Ramos (cell line): ENCODE results near the gene NEU2.
"Not testable (repeated sequence)": the region's sequence is repeated elsewhere in the genome, so short reads cannot be mapped to it uniquely, and the experiment has no call there.

Experiments used
- in situ Hi-C: fragments of 300-500 bp; cut with MboI; formaldehyde crosslinking; loops from one replicate; pipeline ENCODE4 v1.14.3; 2022; ENCODE audit warnings: low sequenced_read_pairs; ENCODE audit not compliant: unreplicated experiment

The NEU2 gene

GRCh38 chr2:233009661-233010060 lies 22.8 kb upstream of the NEU2 start:
- in situ Hi-C loops, result no loop called here

GRCh38 chr2:233010569-233011267 lies 21.8 kb upstream of the NEU2 start:
- in situ Hi-C loops, result no loop called here

GRCh38 chr2:233011268-233011650 lies 21.2 kb upstream of the NEU2 start:
- in situ Hi-C loops, result no loop called here

GRCh38 chr2:233011702-233012131 lies 20.8 kb upstream of the NEU2 start:
- in situ Hi-C loops, result no loop called here

GRCh38 chr2:233012301-233012971 lies 20.0 kb upstream of the NEU2 start:
- in situ Hi-C loops, result no loop called here

GRCh38 chr2:233013027-233013461 lies 19.4 kb upstream of the NEU2 start, which contains the start of gene NGEF:
Gene NGEF (minus strand): TSS chr2:233013256. CDS start chr2:232974890, 38,366 bp downstream.
- in situ Hi-C loops, result no loop called here

GRCh38 chr2:233013650-233014049 lies 18.8 kb upstream of the NEU2 start:
- in situ Hi-C loops, result no loop called here

GRCh38 chr2:233015019-233015645 lies 17.3 kb upstream of the NEU2 start:
- in situ Hi-C loops, result no loop called here

GRCh38 chr2:233017947-233018346 lies 14.5 kb upstream of the NEU2 start:
- in situ Hi-C loops, result no loop called here

- in situ Hi-C loops, result not testable (repeated sequence)
These were observed 12.9 kb upstream of the NEU2 start for GRCh38 chr2:233019610-233020009.

- in situ Hi-C loops, result no loop called here
These were observed 12.0 kb upstream of the NEU2 start for GRCh38 chr2:233020454-233020853.

GRCh38 chr2:233021771-233022170 lies 10.7 kb upstream of the NEU2 start:
- in situ Hi-C loops, result no loop called here

GRCh38 chr2:233022561-233022960 lies 9.9 kb upstream of the NEU2 start:
- in situ Hi-C loops, result no loop called here

GRCh38 chr2:233023007-233023760 lies 9.3 kb upstream of the NEU2 start:
- in situ Hi-C loops, result no loop called here

GRCh38 chr2:233023761-233024410 lies 8.6 kb upstream of the NEU2 start:
- in situ Hi-C loops, result no loop called here

- in situ Hi-C loops, result no loop called here
These were observed 6.8 kb upstream of the NEU2 start for GRCh38 chr2:233025706-233026105.

- in situ Hi-C loops, result no loop called here
These were observed 6.2 kb upstream of the NEU2 start for GRCh38 chr2:233026198-233026813.

- in situ Hi-C loops, result no loop called here
These were observed 3.2 kb upstream of the NEU2 start for GRCh38 chr2:233029321-233029720.

GRCh38 chr2:233031556-233032500 lies 644 bp upstream of the NEU2 start:
- in situ Hi-C loops, result no loop called here
